WTC11 (cell line): ENCODE results near the gene APOL1. TPM values are rescaled to one million over a fixed set of nuclear protein-coding genes. Genes with fewer than 3 reads are reported as not detected.

ENCODE experiments used
- ATAC-seq: fragments of 200-7000 bp; cut with Tn5 transposase; 2 replicates; pipeline ENCODE4 v1.10.0; 2021; ENCODE audit warnings: mild to moderate bottlenecking, moderate library complexity
- CTCF ChIA-PET: fragments of 300-600 bp; sonication (Branson Sonifier 250); formaldehyde crosslinking; loops from one replicate; lab custom pipeline; 2021; ENCODE audit warnings: antibody characterized with exemption; lab: Charles Lee
- POLR2A ChIA-PET: fragments of 350-600 bp; sonication (Branson Sonifier 250); formaldehyde crosslinking; loops from one replicate; lab custom pipeline; 2021; ENCODE audit warnings: antibody characterized with exemption; lab: Charles Lee
- DNase-seq: peaks from one replicate; pipeline ENCODE4 v3.0.0; 2021; ENCODE audit warnings: low spot score
- H3K27ac Mint-ChIP-seq: 2 replicates; pipeline ENCODE4 v1.8.0; 2021; ENCODE audit warnings: mixed read lengths
- H3K27me3 Mint-ChIP-seq: 2 replicates; pipeline ENCODE4 v1.8.0; 2021; ENCODE audit warnings: low read depth, mild to moderate bottlenecking, moderate library complexity, mixed read lengths
- H3K36me3 Mint-ChIP-seq: 2 replicates; pipeline ENCODE4 v1.8.0; 2021; ENCODE audit warnings: mixed read lengths
- H3K4me1 Mint-ChIP-seq: 2 replicates; pipeline ENCODE4 v1.8.0; 2022; ENCODE audit warnings: mixed read lengths
- H3K4me3 Mint-ChIP-seq: 2 replicates; pipeline ENCODE4 v1.8.0; 2021; ENCODE audit warnings: mild to moderate bottlenecking, moderate library complexity, mixed read lengths
- H3K9me3 Mint-ChIP-seq: 2 replicates; pipeline ENCODE4 v1.8.0; 2021; ENCODE audit warnings: mixed read lengths
- CBFB ChIP-seq: sonication (generic); formaldehyde crosslinking; IDR thresholded peaks from 2 replicates; pipeline ENCODE4 v1.8.1; 2022; ENCODE audit warnings: mild to moderate bottlenecking, low read depth, missing genetic modification reagents
- E2F1 ChIP-seq: sonication (generic); formaldehyde crosslinking; IDR thresholded peaks from 2 replicates; pipeline ENCODE4 v1.8.0; 2022; ENCODE audit warnings: mild to moderate bottlenecking, missing genetic modification reagents
- ERG ChIP-seq: fragments of 250-450 bp; sonication (Bioruptor Pico); IDR thresholded peaks from 2 replicates; pipeline ENCODE4 v1.8.0; 2021; ENCODE audit warnings: mild to moderate bottlenecking
- GRHL2 ChIP-seq: fragments of 250-450 bp; sonication (Bioruptor Pico); IDR thresholded peaks from 2 replicates; pipeline ENCODE4 v1.8.0; 2022; ENCODE audit warnings: mild to moderate bottlenecking, moderate library complexity; ENCODE audit not compliant: insufficient replicate concordance, severe bottlenecking
- HMGA2 ChIP-seq: fragments of 250-450 bp; sonication (Bioruptor Pico); IDR thresholded peaks from 2 replicates; pipeline ENCODE4 v1.4.0; 2021; ENCODE audit warnings: mild to moderate bottlenecking, moderate library complexity
- JUN ChIP-seq: sonication (generic); formaldehyde crosslinking; IDR thresholded peaks from 2 replicates; pipeline ENCODE4 v1.8.0; 2023; ENCODE audit warnings: mild to moderate bottlenecking, missing genetic modification reagents
- NFE2L1 ChIP-seq: sonication (generic); formaldehyde crosslinking; IDR thresholded peaks from 2 replicates; pipeline ENCODE4 v1.8.1; 2023; ENCODE audit warnings: missing genetic modification reagents
- PRRX2 ChIP-seq: fragments of 250-450 bp; sonication (Bioruptor Pico); IDR thresholded peaks from 2 replicates; pipeline ENCODE4 v1.8.0; 2021; ENCODE audit warnings: mild to moderate bottlenecking
- RORB ChIP-seq: fragments of 250-450 bp; sonication (Bioruptor Pico); IDR thresholded peaks from 2 replicates; pipeline ENCODE4 v1.9.0; 2021; ENCODE audit warnings: mild to moderate bottlenecking
- SP1 ChIP-seq: sonication (generic); formaldehyde crosslinking; conservative IDR thresholded peaks from 2 replicates; pipeline ENCODE4 v1.8.1; 2022; ENCODE audit warnings: missing genetic modification reagents
- STAT6 ChIP-seq: sonication (generic); formaldehyde crosslinking; conservative IDR thresholded peaks from 2 replicates; pipeline ENCODE4 v1.8.1; 2023; ENCODE audit warnings: mild to moderate bottlenecking, low read depth, missing genetic modification reagents, moderate library complexity
- TEAD4 ChIP-seq: sonication (generic); formaldehyde crosslinking; IDR thresholded peaks from 2 replicates; pipeline ENCODE4 v1.8.0; 2022; ENCODE audit warnings: mild to moderate bottlenecking, missing genetic modification reagents
- ZNF121 ChIP-seq: sonication (generic); formaldehyde crosslinking; IDR thresholded peaks from 2 replicates; pipeline ENCODE4 v1.8.0; 2023; ENCODE audit warnings: missing genetic modification reagents
- ZNF219 ChIP-seq: sonication (generic); formaldehyde crosslinking; IDR thresholded peaks from 2 replicates; pipeline ENCODE4 v1.8.0; 2023; ENCODE audit warnings: missing genetic modification reagents, mild to moderate bottlenecking, borderline replicate concordance
- ZNF281 ChIP-seq: sonication (generic); formaldehyde crosslinking; IDR thresholded peaks from 2 replicates; pipeline ENCODE4 v1.8.0; 2023; ENCODE audit warnings: mild to moderate bottlenecking, missing genetic modification reagents
- total RNA-seq: library from RNA; stranded (reverse); gene quantifications from 3 replicates; pipeline ENCODE4 v1.2.3, GENCODE V29; 2021
- TF ChIP-seq, protein P1 (sequence below): sonication (generic); formaldehyde crosslinking; IDR thresholded peaks from 2 replicates; pipeline ENCODE4 v1.8.1; 2023; ENCODE audit warnings: mild to moderate bottlenecking, missing genetic modification reagents, borderline replicate concordance
- TF ChIP-seq, protein P2 (sequence below): sonication (generic); formaldehyde crosslinking; IDR thresholded peaks from 2 replicates; pipeline ENCODE4 v1.8.1; 2023; ENCODE audit warnings: mild to moderate bottlenecking, moderate library complexity, missing genetic modification reagents
- TF ChIP-seq, protein P3 (sequence below): fragments of 250-450 bp; sonication (Bioruptor Pico); IDR thresholded peaks from 2 replicates; pipeline ENCODE4 v1.9.0; 2021; ENCODE audit warnings: mild to moderate bottlenecking
- TF ChIP-seq, protein P4 (sequence below): sonication (generic); formaldehyde crosslinking; conservative IDR thresholded peaks from 2 replicates; pipeline ENCODE4 v1.8.1; 2022; ENCODE audit warnings: mild to moderate bottlenecking, missing genetic modification reagents

APOL1 gene
- total RNA-seq, 1 experiment from 2014 or later, result 0.35 TPM

DNA sequence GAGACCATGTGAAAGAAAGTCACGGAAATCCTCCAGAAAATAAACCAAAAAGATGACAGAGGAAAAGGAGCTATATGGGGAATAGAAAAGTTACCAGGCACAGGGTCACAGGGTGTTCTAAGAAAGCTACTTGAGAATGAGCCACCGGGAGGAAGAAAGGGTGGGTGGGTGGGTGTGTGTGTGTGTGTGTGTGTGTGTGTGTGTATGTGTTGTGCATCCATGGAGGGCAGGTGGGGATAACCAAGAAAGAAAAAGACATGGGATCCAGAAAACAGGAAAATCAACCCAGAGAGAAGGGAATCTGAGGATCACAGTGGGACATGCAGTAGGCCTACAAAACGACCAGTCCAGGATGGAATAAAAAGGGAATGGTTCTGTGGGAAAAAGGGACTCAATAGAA is 17.3 kb upstream of the APOL1 start (continued):
- TF ChIP-seq NFE2L1 (CRISPR knock-in tag) (no peak), ZNF281 (CRISPR knock-in tag) (no peak), PRRX2 (no peak)
- TF ChIP-seq, protein P1, sequence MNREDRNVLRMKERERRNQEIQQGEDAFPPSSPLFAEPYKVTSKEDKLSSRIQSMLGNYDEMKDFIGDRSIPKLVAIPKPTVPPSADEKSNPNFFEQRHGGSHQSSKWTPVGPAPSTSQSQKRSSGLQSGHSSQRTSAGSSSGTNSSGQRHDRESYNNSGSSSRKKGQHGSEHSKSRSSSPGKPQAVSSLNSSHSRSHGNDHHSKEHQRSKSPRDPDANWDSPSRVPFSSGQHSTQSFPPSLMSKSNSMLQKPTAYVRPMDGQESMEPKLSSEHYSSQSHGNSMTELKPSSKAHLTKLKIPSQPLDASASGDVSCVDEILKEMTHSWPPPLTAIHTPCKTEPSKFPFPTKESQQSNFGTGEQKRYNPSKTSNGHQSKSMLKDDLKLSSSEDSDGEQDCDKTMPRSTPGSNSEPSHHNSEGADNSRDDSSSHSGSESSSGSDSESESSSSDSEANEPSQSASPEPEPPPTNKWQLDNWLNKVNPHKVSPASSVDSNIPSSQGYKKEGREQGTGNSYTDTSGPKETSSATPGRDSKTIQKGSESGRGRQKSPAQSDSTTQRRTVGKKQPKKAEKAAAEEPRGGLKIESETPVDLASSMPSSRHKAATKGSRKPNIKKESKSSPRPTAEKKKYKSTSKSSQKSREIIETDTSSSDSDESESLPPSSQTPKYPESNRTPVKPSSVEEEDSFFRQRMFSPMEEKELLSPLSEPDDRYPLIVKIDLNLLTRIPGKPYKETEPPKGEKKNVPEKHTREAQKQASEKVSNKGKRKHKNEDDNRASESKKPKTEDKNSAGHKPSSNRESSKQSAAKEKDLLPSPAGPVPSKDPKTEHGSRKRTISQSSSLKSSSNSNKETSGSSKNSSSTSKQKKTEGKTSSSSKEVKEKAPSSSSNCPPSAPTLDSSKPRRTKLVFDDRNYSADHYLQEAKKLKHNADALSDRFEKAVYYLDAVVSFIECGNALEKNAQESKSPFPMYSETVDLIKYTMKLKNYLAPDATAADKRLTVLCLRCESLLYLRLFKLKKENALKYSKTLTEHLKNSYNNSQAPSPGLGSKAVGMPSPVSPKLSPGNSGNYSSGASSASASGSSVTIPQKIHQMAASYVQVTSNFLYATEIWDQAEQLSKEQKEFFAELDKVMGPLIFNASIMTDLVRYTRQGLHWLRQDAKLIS (CRISPR knock-in tag), result no peak

DNA sequence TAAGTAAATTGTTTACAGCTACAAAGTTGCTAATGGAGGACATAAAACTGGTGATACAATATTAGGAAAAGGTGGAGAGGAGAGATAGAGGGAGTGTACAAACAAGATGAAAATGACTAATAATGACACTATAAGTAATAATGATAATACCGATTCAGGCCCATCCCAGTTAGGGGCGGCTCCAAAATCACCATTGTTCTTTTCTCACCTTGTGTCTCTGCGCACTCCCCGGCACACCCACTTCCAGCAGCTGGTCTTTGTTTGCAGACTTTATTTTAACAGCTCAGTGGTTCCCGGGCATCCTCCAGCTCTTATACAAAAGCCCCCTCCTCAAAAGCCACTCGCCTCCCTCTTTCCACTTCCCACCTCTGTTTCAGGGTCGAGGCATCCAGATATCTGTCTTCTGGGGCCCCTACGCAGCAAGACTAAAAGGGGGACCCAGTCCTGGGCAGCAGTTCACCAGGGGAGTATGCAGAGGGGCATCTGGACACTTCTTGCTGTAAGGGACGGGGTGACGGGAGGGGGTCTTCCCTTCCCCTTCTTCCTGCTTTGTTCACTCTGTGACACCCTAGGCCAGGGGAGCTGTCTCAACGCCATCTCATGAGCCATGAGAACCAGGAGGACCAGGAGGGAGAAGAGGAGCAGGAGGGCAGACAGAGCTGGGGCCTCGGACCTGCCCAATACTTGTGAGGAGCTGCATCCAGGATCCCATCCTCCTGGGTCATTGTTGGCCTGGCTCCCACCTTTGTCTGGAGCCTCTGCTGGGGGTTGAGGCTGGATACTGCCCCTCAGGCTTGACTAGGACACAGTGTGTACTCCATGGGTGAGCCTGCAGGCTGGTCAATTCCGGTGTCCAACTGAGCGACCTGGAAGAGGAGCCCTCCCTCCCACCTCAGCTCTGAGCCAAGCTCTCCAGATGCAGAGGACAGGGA is 16.3 kb upstream of the APOL1 start:
- H3K27me3 Mint-ChIP-seq, result no peaks in the 10 kb centered on the region; the same call in 1 of the 2 replicates
- DNase-seq (no peak), ATAC-seq (no peak)
- peaks cover 5% of the 10 kb centered on the region; the same call in 1 of the 2 replicates for H3K9me3 Mint-ChIP-seq
- peaks cover 6% of the 10 kb centered on the region for H3K36me3 Mint-ChIP-seq
- no peak overlapping the region for H3K27ac Mint-ChIP-seq
- H3K4me1 Mint-ChIP-seq, result peaks cover 21% of the 10 kb centered on the region
- CTCF ChIA-PET, result interaction anchor here (0.8 to 2.1 kb wide), 7 partner anchors 23 to 245 kb away, joined by 3 to 7 read pairs (median 3); partner anchors contain the start of gene TXN2
- no peak overlapping the region for H3K4me3 Mint-ChIP-seq
- POLR2A ChIA-PET, result no interaction called here
- TF ChIP-seq CBFB (CRISPR knock-in tag) (no peak), ERG (CRISPR knock-in tag) (no peak), SP1 (no peak), STAT6 (CRISPR knock-in tag) (no peak), TEAD4 (CRISPR knock-in tag) (no peak), GRHL2 (CRISPR knock-in tag) (no peak), E2F1 (CRISPR knock-in tag) (no peak), RORB (CRISPR knock-in tag) (no peak), HMGA2 (CRISPR knock-in tag) (no peak), ZNF121 (CRISPR knock-in tag) (no peak), JUN (CRISPR knock-in tag) (no peak), ZNF219 (CRISPR knock-in tag) (no peak)
- TF ChIP-seq, protein P2, sequence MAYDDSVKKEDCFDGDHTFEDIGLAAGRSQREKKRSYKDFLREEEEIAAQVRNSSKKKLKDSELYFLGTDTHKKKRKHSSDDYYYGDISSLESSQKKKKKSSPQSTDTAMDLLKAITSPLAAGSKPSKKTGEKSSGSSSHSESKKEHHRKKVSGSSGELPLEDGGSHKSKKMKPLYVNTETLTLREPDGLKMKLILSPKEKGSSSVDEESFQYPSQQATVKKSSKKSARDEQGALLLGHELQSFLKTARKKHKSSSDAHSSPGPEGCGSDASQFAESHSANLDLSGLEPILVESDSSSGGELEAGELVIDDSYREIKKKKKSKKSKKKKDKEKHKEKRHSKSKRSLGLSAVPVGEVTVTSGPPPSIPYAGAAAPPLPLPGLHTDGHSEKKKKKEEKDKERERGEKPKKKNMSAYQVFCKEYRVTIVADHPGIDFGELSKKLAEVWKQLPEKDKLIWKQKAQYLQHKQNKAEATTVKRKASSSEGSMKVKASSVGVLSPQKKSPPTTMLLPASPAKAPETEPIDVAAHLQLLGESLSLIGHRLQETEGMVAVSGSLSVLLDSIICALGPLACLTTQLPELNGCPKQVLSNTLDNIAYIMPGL (CRISPR knock-in tag), result no peak
- TF ChIP-seq, protein P3, sequence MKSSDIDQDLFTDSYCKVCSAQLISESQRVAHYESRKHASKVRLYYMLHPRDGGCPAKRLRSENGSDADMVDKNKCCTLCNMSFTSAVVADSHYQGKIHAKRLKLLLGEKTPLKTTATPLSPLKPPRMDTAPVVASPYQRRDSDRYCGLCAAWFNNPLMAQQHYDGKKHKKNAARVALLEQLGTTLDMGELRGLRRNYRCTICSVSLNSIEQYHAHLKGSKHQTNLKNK, result no peak
- TF ChIP-seq, protein P4, sequence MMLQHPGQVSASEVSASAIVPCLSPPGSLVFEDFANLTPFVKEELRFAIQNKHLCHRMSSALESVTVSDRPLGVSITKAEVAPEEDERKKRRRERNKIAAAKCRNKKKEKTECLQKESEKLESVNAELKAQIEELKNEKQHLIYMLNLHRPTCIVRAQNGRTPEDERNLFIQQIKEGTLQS, result no peak
